GM18502 (cell line): Measurements from ENCODE around the gene PHRF1.

Experiments
- ATAC-seq: cut with Tn5 transposase; IDR thresholded peaks from one replicate; pipeline ENCODE4 v1.9.1; 2021; ENCODE audit warnings: mild to moderate bottlenecking; ENCODE audit not compliant: unreplicated experiment, poor library complexity

Gene PHRF1

GRCh38 chr11:625636-626268 is 49.5 kb downstream of the PHRF1 start:
- ATAC-seq = no peak

- no peak for ATAC-seq
These were observed 50.4 kb downstream of the PHRF1 start, which contains the start of gene SCT for GRCh38 chr11:626475-627307. SCT (minus strand) TSS chr11:627181; CDS start chr11:627143, 38 bp downstream.

- no peak for ATAC-seq
These were observed 51.0 kb downstream of the PHRF1 start for GRCh38 chr11:627308-627576.

GRCh38 chr11:628056-628455 is 51.8 kb downstream of the PHRF1 start:
- no peak for ATAC-seq

GRCh38 chr11:629237-629583 is 52.9 kb downstream of the PHRF1 start:
- no peak for ATAC-seq

- ATAC-seq = no peak
These were observed 54.6 kb downstream of the PHRF1 start for GRCh38 chr11:630871-631270.

- ATAC-seq = no peak
These were observed 59.8 kb downstream of the PHRF1 start for GRCh38 chr11:635945-636510.

- ATAC-seq = no peak
These were observed 60.5 kb downstream of the PHRF1 start, which contains the start of gene DRD4 for GRCh38 chr11:636511-637332. DRD4 (plus strand) TSS chr11:637269; CDS start chr11:637305, 36 bp downstream.

GRCh38 chr11:637333-637592 is 61.0 kb downstream of the PHRF1 start:
- no peak for ATAC-seq

- no peak for ATAC-seq
These were observed 61.6 kb downstream of the PHRF1 start for GRCh38 chr11:637593-638521.

GRCh38 chr11:638631-639331 is 62.5 kb downstream of the PHRF1 start:
- ATAC-seq = no peak

GRCh38 chr11:639332-639955 is 63.2 kb downstream of the PHRF1 start:
- ATAC-seq = no peak

GRCh38 chr11:640021-640706 is 63.9 kb downstream of the PHRF1 start:
- no peak for ATAC-seq

- ATAC-seq = no peak
These were observed 65.6 kb downstream of the PHRF1 start for GRCh38 chr11:641806-642370.

GRCh38 chr11:643366-643765 is 67.1 kb downstream of the PHRF1 start:
- ATAC-seq = no peak

- ATAC-seq = no peak
These were observed 67.8 kb downstream of the PHRF1 start for GRCh38 chr11:643849-644738.

- ATAC-seq = no peak
These were observed 69.3 kb downstream of the PHRF1 start for GRCh38 chr11:645536-645935.
